ENCODE data around the gene PRKCSH.
"Not testable (repeated sequence)": the region's sequence is repeated elsewhere in the genome, so short reads cannot be mapped to it uniquely, and the experiment has no call there.

Gene PRKCSH

GRCh38 chr19:11450570-11451326 is 15.3 kb downstream of the PRKCSH start:
- DNase-seq (ENCODE audit: low spot score) = no peak

- no peak for DNase-seq (ENCODE audit: low spot score)
Measured at GRCh38 chr19:11451327-11451870, 16.0 kb downstream of the PRKCSH start.

- peak; percentile 6 for DNase-seq (ENCODE audit: low spot score)
Measured at GRCh38 chr19:11451871-11452619, 16.6 kb downstream of the PRKCSH start.

- DNase-seq (ENCODE audit: low spot score) = no peak
Measured at GRCh38 chr19:11452620-11453310, 17.3 kb downstream of the PRKCSH start.

GRCh38 chr19:11453468-11454341 is 18.3 kb downstream of the PRKCSH start:
- no peak for DNase-seq (ENCODE audit: low spot score)

- not testable (repeated sequence) for DNase-seq (ENCODE audit: low spot score)
Measured at GRCh38 chr19:11455233-11455554, 19.8 kb downstream of the PRKCSH start.

GRCh38 chr19:11456659-11457058 is 21.2 kb downstream of the PRKCSH start:
- DNase-seq (ENCODE audit: low spot score) = no peak

GRCh38 chr19:11457115-11457514 is 21.7 kb downstream of the PRKCSH start:
- peak; percentile 57 for DNase-seq (ENCODE audit: low spot score)

- DNase-seq (ENCODE audit: low spot score) = no peak
Measured at GRCh38 chr19:11457831-11458230, 22.4 kb downstream of the PRKCSH start.

GRCh38 chr19:11458236-11458900 is 22.9 kb downstream of the PRKCSH start:
- DNase-seq (ENCODE audit: low spot score) = no peak

- DNase-seq (ENCODE audit: low spot score) = not testable (repeated sequence)
Measured at GRCh38 chr19:11458912-11459311, 23.5 kb downstream of the PRKCSH start.

GRCh38 chr19:11460207-11460606 is 24.8 kb downstream of the PRKCSH start:
- no peak for DNase-seq (ENCODE audit: low spot score)

GRCh38 chr19:11461453-11461852 is 26.0 kb downstream of the PRKCSH start:
- no peak for DNase-seq (ENCODE audit: low spot score)

GRCh38 chr19:11463391-11463790 is 28.0 kb downstream of the PRKCSH start:
- no peak for DNase-seq (ENCODE audit: low spot score)

- DNase-seq (ENCODE audit: low spot score) = no peak
Measured at GRCh38 chr19:11464333-11465265, 29.2 kb downstream of the PRKCSH start.

- no peak for DNase-seq (ENCODE audit: low spot score)
Measured at GRCh38 chr19:11465600-11465999, 30.2 kb downstream of the PRKCSH start.

- not testable (repeated sequence) for DNase-seq (ENCODE audit: low spot score)
Measured at GRCh38 chr19:11468266-11468845, 32.9 kb downstream of the PRKCSH start.

- no peak for DNase-seq (ENCODE audit: low spot score)
Measured at GRCh38 chr19:11473725-11474124, 38.3 kb downstream of the PRKCSH start.

- DNase-seq (ENCODE audit: low spot score) = not testable (repeated sequence)
Measured at GRCh38 chr19:11475343-11475742, 39.9 kb downstream of the PRKCSH start.

GRCh38 chr19:11475861-11476260 is 40.4 kb downstream of the PRKCSH start:
- DNase-seq (ENCODE audit: low spot score) = no peak

Data from AG08396 (cell line).